EL (cell line): ENCODE measurements around the gene PIM3.
A peak's percentile ranks its signal among the peaks of the same experiment; 100 is the strongest.

Experiments
- DNase-seq: peaks from one replicate; pipeline ENCODE4 v3.0.0-alpha.2; 2016

PIM3 gene

GRCh38 chr22:50009251-50009650 lies 48.7 kb downstream of the PIM3 start:
- no peak for DNase-seq

GRCh38 chr22:50009765-50010675 lies 49.4 kb downstream of the PIM3 start:
- no peak for DNase-seq

GRCh38 chr22:50010676-50011446 lies 50.3 kb downstream of the PIM3 start:
- no peak for DNase-seq

GRCh38 chr22:50011447-50012210 lies 51.1 kb downstream of the PIM3 start:
- DNase-seq = no peak

GRCh38 chr22:50012211-50013181 lies 51.9 kb downstream of the PIM3 start, which contains the start of gene IL17REL:
Gene IL17REL, minus strand, starts transcription at chr22:50012765. Its CDS starts 119 bp downstream, at chr22:50012646.
- peak; percentile 26 for DNase-seq
